OCI-M2 (cell line): ENCODE measurements around the gene TRIO.
"Not testable (repeated sequence)": the region's sequence is repeated elsewhere in the genome, so short reads cannot be mapped to it uniquely, and the experiment has no call there.

ENCODE experiments used
- DNase-seq: peaks from one replicate; lab custom pipeline; 2025; ENCODE audit not compliant: unreplicated experiment; lab: John Stamatoyannopoulos, UW

The TRIO gene

DNA sequence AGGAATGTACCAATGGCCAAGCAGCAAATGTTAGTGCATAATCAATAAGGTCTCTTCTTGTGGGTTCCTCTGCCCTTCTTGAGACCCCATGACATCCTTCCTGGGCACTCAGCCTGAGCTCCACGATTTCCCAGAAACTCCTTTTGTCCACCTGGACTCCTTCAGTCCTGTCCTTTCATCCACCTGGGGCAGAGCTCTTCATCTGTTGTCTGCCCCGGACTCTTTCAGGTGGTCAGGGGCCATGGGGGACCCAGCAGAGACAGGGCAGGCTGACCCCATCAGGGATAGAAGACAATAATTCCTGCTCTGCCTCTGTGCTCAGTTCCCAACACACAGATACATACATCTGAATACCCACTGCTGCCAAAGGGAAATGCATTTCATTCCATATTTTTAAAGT lies 379.6 kb downstream of the TRIO start:
- DNase-seq, result no peak

- DNase-seq, result no peak
These were observed 380.3 kb downstream of the TRIO start for GRCh38 chr5:14523243-14524034.

- DNase-seq, result no peak
These were observed 382.3 kb downstream of the TRIO start for GRCh38 chr5:14525397-14525796.

DNA sequence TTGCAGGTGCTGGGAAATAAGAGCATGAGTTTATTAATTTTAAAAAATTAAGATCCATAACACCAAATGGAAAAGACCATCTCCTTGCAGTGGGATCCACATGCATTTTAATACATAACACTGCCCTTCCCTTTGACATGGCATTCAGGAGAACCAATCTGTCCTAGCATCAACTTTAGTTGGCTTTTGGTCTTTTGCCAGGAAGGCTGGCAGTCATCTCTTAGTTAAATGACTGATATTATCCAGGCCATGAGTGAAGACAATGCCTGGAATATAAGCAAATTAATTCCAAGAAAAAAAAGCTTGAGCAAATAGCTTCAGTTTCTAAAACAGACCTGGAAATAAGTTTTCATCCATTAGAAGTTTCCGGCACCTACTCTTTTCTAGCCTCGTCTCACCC lies 383.4 kb downstream of the TRIO start:
- no peak for DNase-seq

DNA sequence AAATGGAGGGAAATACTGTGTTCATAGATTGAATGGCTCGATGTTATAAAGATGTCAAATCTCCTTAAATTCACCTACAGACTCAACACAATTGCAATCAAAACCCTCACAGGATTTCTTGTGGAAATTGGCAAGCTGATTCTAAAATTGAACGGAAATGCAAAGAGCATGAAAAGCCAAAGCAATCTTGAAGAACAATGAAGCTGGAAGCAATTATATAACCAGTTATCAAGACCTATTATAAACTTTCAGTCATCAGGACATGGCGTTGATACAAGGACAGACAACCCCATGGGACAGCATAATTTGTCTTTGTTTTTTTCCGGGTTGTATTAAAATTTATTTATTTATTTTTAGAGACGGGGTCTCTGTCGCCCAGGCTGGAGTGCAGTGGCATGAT lies 385.0 kb downstream of the TRIO start:
- no peak for DNase-seq

DNA sequence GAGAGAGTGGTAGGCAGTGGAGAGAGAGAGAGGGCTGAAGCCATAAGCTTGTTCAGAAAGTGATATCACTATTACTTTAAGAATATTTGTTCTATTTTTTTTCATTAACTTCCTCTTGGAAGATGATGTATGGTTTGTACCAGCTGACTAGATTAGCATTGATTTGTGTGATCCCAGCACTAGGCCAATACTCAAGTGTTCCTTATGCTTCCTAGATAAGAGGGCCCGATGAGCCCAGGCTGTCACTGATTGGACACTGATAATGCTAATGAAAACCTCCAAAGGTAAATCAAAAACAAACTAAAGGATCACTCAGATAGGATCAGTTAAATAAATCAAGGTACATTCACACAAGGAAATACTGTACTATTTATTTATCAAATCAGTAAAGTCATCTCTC lies 385.8 kb downstream of the TRIO start:
- DNase-seq, result no peak

- no peak for DNase-seq
These were observed 388.5 kb downstream of the TRIO start for GRCh38 chr5:14531668-14532067.

- DNase-seq, result no peak
These were observed 389.0 kb downstream of the TRIO start for GRCh38 chr5:14532180-14532579.

- no peak for DNase-seq
These were observed 391.6 kb downstream of the TRIO start for GRCh38 chr5:14534773-14535172.

DNA sequence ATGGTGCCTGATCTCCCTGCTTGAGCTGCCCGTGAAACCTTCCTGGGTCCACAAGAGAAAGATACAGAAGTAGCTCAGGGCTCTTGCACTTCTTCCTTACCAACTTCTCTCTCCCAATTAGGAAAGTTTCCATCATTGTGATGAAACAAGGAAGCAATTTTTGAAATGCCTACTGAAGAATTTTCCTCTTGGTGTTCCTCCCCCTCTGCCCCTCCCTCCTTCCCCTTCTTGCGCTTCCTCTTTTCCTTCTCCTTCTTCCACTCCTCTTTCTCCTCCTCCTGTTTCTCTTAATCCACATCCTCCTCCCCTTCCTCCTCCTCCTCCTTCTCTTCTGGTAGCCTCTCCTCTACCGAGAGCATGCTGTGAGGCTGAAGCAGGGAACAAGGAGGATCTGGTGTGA lies 402.2 kb downstream of the TRIO start:
- no peak for DNase-seq

DNA sequence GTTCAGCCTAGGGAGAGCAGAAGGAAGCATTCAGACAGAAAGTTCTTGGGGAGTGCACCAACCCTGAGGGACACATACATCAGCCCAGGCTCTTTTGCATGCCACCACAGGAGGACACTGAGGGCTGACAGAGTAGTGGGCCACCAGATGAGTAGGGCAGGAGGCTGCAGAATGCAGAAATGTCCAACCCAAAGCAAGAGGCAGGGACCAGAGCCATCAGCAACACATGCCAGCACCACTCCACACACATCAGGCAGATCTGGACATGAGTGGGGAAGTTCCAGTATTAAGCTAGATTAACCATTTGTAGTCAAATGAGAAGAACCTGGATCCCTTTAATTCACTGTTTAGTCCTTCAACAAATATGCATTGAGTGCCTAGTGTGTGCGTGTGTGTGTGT lies 402.7 kb downstream of the TRIO start:
- DNase-seq, result no peak

DNA sequence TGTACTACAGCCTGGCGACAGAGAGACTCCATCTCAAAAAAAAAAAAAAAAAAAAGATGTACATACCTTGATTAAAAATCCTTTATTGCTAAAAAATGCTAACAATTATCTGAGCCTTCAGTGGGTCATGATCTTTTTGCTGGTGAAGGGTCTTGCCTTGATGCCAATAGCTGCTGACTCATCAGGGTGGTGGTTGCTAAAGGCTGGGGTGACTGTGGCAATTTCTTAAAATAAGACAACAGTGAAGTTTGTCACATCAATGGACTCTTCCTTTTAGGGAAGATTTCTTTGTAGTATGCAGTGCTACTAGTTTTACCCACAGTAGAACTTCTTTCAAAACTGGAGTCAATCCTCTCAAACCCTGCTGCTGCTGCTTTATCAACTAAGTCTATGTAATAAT lies 404.5 kb downstream of the TRIO start:
- no peak for DNase-seq

GRCh38 chr5:14551211-14551610 lies 408.1 kb downstream of the TRIO start:
- DNase-seq, result no peak

- no peak for DNase-seq
These were observed 408.9 kb downstream of the TRIO start for GRCh38 chr5:14552017-14552416.

DNA sequence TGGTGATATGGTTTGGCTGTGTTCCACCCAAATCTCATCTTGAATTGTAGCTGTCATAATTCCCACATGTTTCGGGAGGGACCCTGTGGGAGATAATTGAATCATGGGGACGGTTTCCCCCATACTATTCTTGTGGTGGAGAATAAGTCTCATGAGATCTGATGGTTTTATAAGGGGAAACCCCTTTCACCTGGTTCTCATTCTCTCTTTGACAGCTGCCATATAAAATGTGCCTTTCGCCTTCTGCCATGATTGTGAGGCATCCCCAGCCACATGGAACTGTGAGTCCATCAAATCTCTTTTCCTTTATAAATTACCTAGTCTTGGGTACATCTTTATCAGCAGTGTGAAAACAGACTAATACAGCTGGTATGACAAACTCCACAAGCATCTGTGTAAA lies 411.1 kb downstream of the TRIO start:
- not testable (repeated sequence) for DNase-seq

GRCh38 chr5:14556015-14556414 lies 412.9 kb downstream of the TRIO start:
- DNase-seq, result no peak

DNA sequence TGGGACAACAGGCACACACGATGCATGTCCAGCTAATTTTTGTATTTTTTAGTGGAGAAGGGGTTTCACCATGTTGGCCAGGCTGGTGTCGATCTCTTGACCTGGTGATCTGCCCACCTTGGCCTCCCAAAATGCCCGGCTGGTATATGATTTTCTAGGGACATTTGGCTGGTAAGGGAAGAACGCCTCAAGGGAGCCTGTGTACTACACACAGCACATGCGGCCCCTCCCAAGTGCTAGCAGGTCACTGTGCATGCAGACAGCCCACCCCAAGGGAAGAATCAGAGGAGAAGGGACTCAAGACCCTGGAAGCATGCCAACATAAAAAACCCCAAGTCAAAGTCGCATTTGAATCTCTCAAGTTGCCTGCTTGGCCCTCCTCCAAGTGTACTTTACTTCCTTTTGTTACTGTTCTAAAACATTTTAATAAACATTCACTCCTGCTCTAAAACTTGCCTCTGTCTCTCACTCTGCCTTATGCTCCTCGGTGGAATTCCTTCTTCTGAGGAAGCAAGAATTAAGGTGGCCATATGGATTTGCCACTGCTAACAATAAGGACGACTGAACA lies 414.1 kb downstream of the TRIO start:
- no peak for DNase-seq

GRCh38 chr5:14557791-14558415 lies 414.8 kb downstream of the TRIO start:
- DNase-seq, result no peak
